ENCODE results near the gene PPFIBP1. TPM values are rescaled to one million over a fixed set of nuclear protein-coding genes. Genes with fewer than 3 reads are reported as not detected.

PPFIBP1 gene
- total and polyA plus RNA-seq, 2 of the 8 experiments (the other 6 are each of a cell fraction or from before 2014, with no cell fraction given) = 7.7 to 31.3 TPM

- WGBS, 2 experiments (ENCODE audit: extremely low coverage in 1 of 2, insufficient coverage in 1 of 2, insufficient read length in 1 of 2, insufficient replicate concordance in 2 of 2, low coverage in 1 of 2, low lambda C conversion rate in 2 of 2, missing lambda C conversion rate in 1 of 2) = 82% methylated on average over 9 of the region's 9 CpGs; no CpG with 5 or more reads in 1 of the 2 experiments
- Histone ChIP-seq H4K20me1 (replicated peaks in 1 of 2; ENCODE audit: control insufficient read depth in 1 of 2, insufficient read depth in 2 of 2, low read length in 2 of 2) (peaks cover 0 to 1% of the 10 kb centered on the region in 2 experiments), H3K4me1 (replicated peaks in 1 of 4; ENCODE audit: control insufficient read depth in 3 of 4, insufficient read depth in 4 of 4, low read length in 3 of 4) (peaks cover 0 to 4% (median 0%) of the 10 kb centered on the region in 4 experiments; a peak in 2 of 7 replicates), H3K56ac (replicated peaks; ENCODE audit: insufficient read length, low read depth, low read length) (no peak overlapping the region), H3K36me3 (ENCODE audit: control insufficient read depth in 2 of 4, insufficient read depth in 4 of 4, low read length in 3 of 4) (no peaks in the 10 kb centered on the region), H2BK5ac (ENCODE audit: low read depth, low read length) (no peak overlapping the region), H3K14ac (ENCODE audit: insufficient read length) (no peak overlapping the region), H3K9me3 (ENCODE audit: insufficient read depth in 2 of 2, low read depth in 1 of 2, low read length in 1 of 2) (no peaks in the 10 kb centered on the region), H4K8ac (ENCODE audit: extremely low read depth, insufficient read depth, low read length) (no peak overlapping the region), H3K4me3 (ENCODE audit: extremely low read depth in 1 of 4, insufficient read depth in 2 of 4, low read depth in 3 of 4, low read length in 4 of 4) (no peak overlapping the region), H2AK5ac (ENCODE audit: low read depth, low read length) (no peak overlapping the region), H2BK20ac (ENCODE audit: low read length) (no peak overlapping the region), H3K79me1 (ENCODE audit: low read depth, low read length) (no peaks in the 10 kb centered on the region), H3K4me2 (ENCODE audit: insufficient read depth in 1 of 2, low read depth in 2 of 2, low read length in 2 of 2) (no peak overlapping the region), H4K5ac (ENCODE audit: insufficient read length, low read depth, low read length) (no peak overlapping the region), H3K9ac (replicated peaks in 1 of 4; ENCODE audit: extremely low read depth in 1 of 4, low read depth in 3 of 4, low read length in 3 of 4) (no peak overlapping the region), H3K23ac (ENCODE audit: insufficient read length) (no peak overlapping the region), H2BK120ac (replicated peaks; ENCODE audit: low read depth, low read length) (no peak overlapping the region), H3K27ac (ENCODE audit: low read depth, low read length) (no peak overlapping the region), H4K91ac (replicated peaks; ENCODE audit: insufficient read length, low read length) (no peak overlapping the region), H3K79me2 (ENCODE audit: control insufficient read depth in 1 of 2, insufficient read depth in 2 of 2, low read length in 2 of 2) (no peaks in the 10 kb centered on the region), H3K27me3 (replicated peaks in 1 of 4; ENCODE audit: control insufficient read depth in 3 of 4, extremely low read depth in 1 of 4, insufficient read depth in 3 of 4, low read length in 3 of 4) (no peaks in the 10 kb centered on the region), H2BK12ac (ENCODE audit: low read depth, low read length) (no peak overlapping the region), H3K4ac (replicated peaks; ENCODE audit: insufficient read length, low read depth, low read length) (no peak overlapping the region), H2BK15ac (ENCODE audit: low read length) (no peak overlapping the region), H3K18ac (ENCODE audit: extremely low read depth, low read length) (no peak overlapping the region), H3K23me2 (ENCODE audit: low read depth, low read length) (no peaks in the 10 kb centered on the region), H2AFZ (ENCODE audit: low read length) (no peak overlapping the region)
- DNase-seq (ENCODE audit: low read depth in 1 of 2, low spot score in 2 of 2) (no peak), FAIRE-seq (no peak)
- CTCF ChIA-PET (ENCODE audit: partially characterized antibody) = interaction anchor here (1.1 kb wide), 1 partner anchor 11 kb away, joined by 3 read pairs; no protein-coding TSS in a partner anchor
- POLR2A ChIA-PET (ENCODE audit: partially characterized antibody) = interaction anchor here (1.0 kb wide), 1 partner anchor 8 kb away, joined by 3 read pairs; no protein-coding TSS in a partner anchor
- no peak for TF ChIP-seq CEBPB (IDR thresholded peaks at IDR 0.05; ENCODE audit: low read depth, low read length)
These were observed 40.7 kb downstream of the PPFIBP1 start for GRCh38 chr12:27564612-27565213.

Measured in H1 (cell line).